Measurements from ENCODE around the gene PGM2.

Gene PGM2

DNA sequence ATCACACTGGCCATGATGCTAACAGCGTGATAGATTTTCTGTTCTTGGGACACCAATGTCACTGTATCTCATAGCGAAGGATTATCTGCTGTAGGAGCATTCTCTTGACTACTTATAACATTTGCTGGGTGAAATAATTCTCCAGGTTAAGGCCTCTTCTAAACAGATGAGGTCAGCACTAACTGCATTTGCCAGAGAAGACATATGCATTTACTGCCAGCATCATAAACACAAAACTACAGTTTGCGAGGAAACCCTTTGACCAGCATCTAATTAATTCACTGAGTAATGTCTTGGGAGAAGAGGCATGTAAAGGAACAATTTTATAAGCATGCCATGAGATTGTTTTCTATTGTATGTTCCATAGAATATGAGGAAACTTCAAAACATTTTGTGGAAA is 78.3 kb downstream of the PGM2 start:
- no peak for DNase-seq

DNA sequence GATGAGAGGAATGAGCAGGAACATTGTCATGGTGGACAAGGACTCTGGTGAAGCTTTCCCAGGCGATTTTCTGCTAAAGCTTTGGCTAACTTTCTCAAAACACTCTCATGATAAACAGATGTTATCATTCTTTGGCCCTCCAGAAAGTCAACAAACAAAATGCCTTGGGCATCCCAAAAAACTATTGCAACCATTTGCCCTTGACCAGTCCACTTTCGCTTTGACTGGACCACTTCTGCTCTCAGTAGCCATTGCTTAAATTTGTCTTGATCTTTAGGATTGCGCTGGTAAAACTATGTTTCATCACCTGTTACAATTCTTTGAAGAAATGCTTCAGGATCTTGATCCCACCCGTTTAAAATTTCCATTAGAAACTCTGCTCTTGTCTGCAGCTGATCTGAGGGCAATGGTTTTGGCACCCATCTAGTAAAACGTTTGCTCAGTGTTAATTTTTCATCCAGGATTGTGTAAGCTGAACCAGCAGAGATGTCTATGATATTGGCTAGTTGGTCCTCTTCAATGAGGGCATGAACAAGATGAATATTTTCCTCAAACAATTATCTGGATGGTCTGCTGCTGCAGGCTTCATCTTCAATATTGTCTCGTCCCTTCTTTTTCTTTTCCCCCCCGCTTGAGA is 79.2 kb downstream of the PGM2 start:
- no peak for DNase-seq

DNA sequence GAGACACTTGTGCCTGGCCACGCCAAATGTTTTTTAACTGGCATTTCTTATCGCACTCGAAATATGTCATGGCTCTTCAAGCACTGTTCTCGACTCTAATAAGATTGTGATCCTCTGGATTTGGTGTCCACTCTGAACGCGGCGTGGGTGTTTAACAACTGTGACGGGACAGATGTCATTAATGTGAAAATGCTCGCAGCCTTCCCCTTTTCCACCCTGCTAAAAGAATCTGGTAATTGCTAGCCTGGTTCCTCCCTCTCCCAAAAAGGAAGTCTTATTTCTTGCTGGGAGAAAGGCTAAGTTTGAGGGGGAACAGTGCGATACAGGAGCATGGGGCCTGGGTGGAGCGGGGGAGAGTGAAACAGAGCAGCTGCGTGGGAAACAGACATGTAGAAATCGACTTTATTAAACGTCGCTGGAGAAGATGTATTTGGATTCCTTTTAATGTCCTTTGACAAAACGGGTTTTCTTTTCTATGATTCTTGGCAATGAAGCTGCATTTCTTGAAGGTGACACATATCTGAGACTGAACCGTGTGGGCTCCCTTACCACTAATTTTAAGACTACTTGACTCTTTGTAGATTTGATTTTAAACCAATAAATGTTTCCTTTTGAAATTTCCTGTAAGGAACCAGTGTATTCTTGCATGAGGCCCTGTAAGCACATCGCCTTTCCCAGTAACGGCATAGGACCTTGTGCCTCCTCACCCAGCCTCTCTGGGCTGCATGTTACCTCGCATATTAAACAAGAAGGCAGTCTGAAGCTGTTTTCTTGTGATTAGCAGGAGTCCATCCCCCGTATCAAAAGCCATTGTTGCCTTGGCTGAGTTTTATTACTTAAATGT is 82.2 kb downstream of the PGM2 start:
- DNase-seq, result no peak

DNA sequence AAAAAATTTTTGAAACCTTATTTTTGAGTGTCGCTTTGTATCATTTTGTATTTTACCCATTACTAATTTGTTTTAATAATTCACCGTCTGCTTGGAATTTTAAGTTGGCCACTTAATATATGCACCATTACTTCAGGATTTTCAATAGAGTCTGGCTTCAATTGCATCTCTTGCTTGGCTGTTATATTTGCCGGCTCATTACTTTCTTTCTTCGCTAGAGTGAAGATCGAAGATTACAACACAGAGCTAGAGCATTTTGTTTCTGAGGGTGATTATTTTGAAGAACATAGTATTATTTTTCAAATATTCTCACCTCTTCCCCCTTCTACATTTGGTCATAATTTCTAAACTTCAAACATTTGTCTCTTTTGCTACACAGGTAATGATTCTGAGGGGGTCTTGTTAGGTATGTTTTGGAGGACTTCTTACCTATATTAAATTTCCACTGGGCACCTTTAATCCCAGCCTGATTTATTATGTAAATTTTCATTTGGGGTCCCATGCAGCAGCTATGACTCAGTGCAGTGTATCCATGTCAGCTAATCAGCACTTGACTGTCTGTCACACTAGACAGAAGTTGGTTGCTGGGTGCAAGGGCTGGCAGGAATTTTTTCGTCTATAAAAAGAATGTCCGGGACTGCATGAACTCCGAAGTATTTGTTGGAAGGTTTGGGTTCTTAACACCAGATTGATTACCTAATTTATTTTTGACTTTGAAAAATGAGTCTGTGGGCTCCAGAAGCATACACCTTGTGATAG is 83.0 kb downstream of the PGM2 start:
- DNase-seq, result no peak

DNA sequence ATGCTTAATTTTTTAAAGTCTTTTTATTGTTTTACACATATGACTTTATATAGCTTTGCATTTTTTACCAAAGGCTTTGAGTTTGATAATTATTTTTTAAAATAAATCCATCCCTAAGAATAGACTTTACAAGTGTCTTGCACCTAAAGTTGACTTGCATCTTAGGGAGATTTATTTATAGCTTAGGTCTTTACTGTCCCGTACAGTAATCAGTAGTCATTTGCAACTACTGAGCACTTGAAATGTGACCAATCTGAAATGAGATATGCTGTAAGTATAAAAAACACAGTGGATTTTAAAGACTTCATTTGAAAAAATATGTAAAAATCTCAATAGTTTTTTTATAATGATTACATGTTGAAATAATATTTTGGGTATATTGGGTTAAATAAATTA is 83.6 kb downstream of the PGM2 start:
- no peak for DNase-seq
